Activated CD4-positive, CD25-positive, alpha-beta regulatory T cell treated with anti-CD3 and anti-CD28 coated beads, Interleukin-2, amount 50 U/mL, for 16 hours (primary cell): ENCODE measurements around the gene COPG1.
"Not testable (repeated sequence)": the region's sequence is repeated elsewhere in the genome, so short reads cannot be mapped to it uniquely, and the experiment has no call there.

Source experiments
- DNase-seq: peaks from one replicate; pipeline ENCODE4 v3.0.0-alpha.2; 2020; ENCODE audit warnings: low read depth, low spot score

COPG1 gene

DNA sequence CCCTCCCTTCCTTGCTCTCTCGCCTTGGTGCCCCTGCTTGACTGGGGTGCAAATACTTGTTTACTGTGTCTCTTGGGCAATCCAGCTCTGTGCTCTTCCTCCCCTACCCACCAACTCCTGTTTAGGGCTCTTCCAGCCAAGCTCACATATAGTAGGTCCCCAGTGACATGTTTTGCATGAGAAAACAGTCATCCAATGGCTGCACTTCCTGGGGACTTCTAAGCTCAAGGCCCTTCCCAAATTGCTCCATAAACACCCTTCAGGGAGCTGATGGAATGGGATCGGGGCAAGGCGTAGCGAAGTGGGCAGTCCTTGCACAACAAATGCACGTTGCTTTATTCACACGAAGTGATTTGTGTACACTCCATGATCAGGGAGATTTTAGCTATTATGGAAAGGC lies 9.4 kb upstream of the COPG1 start:
- no peak for DNase-seq

DNA sequence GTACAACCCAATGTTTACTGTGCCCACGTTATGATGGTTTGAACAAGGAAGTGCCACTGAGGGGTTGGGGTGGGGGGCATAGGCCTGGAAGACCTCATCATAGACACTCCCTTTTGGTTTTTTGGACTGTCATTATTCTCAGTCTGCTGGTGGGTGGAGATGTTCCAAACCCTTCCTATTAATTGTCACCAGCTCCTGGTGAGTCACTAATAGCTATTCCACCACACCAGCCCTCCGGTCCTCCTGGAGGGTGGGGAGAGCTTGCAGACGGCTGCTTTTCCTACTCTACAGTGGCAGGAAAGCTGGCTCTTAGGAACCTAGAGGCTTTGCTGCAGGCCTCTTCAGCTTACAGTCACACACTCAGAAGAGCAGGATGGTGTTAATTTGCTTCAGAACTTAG lies 9.0 kb upstream of the COPG1 start:
- DNase-seq, result no peak

DNA sequence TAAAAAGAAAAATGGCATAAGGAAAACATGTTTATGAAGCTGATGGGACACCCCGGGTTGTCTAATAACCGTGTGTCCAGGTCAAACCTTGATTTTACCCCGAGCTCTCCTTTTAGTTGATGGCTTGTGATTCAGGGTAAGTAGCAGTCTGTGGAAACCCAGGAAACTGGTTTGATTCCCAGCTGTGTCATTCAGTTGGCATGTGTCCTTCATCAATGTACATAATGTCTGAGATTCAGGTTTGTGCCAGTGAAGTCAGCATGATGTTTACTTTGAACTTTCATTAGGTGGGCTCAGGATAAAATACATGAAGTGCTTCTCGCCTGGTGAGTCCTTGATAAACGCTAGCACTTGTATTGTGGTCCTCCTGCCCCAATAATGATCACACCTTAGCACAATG lies 4.3 kb upstream of the COPG1 start:
- DNase-seq, result no peak

DNA sequence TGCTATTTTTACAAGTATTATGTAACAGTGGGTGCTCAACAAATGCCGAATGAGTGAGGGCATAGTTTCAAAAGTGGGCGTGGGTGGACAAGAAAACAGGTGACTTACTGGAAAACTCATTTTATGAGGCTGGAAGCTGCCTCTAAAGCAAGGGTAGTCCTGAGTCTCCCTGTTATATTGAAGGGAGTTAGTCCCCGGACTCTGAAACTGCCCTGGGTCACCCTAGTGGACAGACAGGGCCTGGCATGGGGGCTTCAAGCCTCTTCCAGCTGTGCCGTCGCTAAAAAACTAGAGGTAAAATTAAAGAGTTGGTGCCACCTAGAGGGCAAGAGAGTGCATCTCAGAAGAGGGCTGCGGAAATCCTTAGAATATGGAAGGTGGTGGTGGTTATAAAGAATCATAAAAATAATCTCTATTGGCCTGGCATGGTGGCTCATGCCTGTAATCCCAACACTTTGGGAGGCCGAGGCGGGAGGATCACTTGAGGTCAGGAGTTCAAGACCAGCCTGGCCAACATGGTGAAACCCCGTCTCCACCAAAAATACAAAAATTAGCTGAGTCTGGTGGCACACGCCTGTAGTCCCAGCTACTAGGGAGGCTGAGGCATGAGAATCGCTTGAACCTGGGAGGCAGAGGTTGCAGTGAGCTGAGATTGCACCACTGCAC lies 3.6 kb upstream of the COPG1 start:
- DNase-seq, result peak; percentile 48

DNA sequence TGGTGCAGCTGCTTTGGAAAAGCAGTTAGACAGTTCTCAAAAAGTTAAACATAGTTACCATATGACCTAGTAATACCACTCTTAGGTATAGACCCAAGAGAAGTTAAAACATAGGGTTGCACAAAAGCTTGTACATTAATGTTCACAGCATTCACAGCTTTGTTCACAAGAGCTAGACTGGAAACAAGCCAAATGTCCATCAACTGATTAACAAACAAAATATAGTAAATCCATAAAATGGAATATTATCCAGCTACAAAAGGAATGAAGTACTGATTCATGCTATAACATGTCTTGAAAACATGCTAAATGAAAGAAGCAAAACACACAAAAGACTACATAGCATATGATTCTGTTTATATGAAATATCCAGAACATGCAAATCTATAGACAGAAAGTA lies 2.8 kb upstream of the COPG1 start:
- DNase-seq, result no peak

DNA sequence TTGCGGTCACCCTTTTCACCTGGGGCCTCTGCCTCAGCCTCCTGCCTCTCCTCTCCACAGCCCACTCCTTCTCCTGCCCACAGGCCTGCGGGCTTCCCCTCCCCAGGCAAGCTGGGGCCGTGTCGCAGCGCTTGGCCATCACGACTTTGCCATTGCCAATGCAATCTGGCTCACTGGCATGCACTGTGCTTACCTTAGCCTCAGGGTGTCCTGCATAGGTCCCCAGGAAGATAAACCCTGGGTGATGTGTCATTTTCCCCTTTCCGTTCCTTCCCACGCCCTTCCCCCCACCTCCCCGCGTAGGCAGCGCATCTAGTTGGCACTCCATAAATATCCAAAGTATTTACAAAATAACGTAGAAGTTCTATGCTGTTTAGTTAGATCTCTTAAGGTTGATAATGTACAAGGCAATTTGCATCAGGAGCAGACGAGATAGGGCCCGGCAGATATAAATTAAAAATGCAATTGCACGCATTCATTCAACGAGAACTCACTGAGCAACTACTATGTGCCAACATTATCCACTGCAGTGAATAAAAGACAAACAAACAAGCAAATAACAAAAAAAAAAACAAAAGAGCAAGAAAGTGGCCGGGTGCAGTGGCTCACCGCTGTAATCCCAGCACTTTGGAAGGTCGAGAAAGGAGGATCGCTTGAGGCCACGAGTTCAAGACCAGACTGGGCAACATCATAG lies 973 bp upstream of the COPG1 start:
- DNase-seq, result no peak

DNA sequence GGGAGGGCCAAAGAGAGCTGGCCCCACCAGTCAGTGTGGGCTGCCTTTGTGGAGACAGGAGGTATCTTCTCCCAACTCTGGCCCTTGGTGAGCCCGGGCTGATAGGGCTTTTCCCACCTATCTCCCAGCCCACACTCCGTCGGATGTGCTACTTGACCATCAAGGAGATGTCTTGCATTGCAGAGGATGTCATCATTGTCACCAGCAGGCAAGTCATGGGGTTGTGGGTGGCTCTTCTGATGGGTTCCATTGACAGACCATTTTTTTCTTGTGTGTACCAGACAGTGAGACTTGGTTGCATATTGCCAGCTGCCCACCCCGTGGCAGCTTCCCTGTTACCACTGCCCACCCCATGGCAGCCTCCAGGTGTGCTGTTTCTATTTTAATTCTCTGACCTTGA lies 3.3 kb downstream of the COPG1 start:
- DNase-seq, result no peak

DNA sequence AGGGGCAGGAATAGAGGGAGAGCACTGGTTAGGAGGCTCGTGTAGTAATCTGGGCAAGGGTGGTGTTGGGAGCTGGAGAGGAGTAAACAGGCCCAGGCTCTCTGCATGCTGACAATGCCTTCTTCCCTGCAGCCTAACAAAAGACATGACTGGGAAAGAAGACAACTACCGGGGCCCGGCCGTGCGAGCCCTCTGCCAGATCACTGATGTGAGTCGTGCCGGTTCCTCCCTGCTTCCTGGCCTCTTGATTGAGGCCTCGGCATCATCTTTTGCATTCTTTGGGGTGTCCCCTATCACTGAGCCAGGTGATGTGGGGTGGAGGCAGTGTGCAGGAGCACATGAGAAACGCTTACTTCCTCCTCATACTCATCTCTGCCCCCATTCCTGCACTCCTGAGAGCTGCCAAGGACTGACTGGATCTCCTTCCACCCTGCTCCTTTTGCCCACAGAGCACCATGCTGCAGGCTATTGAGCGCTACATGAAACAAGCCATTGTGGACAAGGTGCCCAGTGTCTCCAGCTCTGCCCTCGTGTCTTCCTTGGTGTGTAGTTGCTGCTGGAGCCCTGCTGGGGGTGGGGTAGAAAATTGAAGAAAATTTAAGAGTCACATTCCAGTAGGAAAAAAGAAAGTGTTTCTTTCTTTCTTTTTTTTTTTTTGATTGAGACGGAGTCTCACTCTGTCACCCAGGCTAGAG lies 5.3 kb downstream of the COPG1 start:
- DNase-seq, result no peak

DNA sequence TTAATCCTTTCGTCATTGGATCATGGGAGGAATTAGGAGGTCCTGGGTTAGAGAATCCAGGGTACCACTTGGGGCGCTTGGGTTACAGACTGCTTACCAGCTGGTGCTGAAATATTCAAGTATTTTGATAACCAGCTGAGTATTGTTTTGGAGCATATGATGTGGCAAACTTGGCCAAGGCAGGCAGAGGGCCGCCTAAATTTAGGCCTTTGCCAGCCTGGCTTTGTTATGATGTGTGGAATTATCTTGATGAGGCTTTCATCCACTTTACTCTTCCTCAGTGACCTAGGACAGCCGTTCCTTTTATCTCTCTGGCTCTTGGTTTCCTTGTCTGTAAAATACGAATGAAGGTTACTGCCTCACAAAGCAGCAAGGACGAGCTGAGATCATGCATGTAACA lies 6.9 kb downstream of the COPG1 start:
- no peak for DNase-seq

DNA sequence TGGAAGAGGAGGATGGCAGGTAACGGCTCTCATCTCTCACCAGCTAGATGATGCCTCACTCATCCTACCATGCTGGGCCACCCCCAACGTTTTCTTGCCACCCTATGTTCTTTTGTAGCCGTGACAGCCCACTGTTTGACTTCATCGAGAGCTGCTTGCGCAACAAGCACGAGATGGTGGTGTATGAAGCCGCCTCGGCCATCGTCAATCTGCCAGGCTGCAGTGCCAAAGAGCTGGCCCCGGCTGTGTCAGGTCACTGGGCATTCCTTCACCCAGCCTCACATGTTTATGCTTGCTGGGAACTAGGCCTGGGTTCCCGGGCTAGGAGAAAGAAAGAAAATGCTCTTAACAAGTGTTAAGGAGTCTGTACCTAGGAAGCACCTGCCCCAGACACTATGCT lies 8.2 kb downstream of the COPG1 start:
- no peak for DNase-seq

DNA sequence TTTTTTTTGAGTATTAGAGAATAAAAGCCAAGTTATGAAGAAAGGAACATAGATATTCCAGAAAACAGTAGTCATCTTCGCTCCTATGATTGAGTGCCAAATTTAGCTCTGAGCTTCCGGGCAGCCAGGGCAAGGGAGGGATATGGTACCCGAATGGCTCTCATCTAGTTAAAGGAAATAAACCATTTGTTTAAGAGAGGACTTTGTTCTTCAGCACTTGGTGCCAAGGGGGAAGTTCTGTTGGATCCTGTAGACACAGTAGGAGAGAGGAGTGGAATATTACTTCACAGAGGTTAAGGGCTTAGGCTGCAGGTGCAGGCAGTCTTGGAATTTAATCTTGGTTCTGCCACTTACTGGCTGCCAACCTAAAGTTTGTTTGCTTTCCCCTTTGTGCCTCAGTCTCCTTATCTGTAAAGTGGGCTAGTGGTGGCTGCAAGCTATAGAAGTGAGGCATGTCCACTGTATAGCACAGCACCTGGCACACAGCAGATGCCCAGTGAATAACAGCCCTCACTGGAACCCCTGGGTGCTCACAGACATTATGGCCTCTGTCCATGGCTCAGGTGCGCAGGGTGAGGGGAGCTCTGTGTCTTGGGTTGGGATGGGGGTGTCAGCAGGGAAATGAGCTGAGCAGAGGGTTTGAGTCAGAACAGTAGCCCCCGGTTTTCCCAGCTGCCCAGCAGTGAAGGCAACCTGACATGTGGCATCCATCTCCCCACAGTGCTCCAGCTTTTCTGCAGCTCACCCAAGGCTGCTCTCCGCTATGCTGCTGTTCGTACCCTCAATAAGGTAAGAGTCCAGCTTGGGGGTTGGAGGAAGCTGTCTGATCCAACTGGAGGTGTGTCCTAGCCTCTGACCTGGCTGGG lies 10.4 kb downstream of the COPG1 start:
- DNase-seq, result no peak

DNA sequence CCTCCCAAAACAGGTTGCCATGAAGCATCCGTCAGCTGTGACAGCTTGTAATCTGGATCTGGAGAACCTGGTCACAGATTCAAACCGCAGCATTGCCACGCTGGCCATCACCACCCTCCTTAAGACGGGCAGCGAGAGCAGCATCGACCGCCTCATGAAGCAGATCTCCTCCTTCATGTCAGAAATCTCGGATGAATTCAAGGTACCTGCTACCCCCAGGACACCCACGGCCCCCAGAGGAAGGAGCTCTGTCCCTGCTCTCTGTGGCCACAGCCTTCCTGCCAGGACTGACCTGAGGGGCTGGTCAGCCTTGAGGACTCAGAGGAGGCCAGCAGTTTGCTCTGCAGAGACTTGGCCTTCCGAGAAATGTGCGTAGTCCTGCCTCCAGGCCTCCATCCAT lies 11.2 kb downstream of the COPG1 start:
- no peak for DNase-seq

DNA sequence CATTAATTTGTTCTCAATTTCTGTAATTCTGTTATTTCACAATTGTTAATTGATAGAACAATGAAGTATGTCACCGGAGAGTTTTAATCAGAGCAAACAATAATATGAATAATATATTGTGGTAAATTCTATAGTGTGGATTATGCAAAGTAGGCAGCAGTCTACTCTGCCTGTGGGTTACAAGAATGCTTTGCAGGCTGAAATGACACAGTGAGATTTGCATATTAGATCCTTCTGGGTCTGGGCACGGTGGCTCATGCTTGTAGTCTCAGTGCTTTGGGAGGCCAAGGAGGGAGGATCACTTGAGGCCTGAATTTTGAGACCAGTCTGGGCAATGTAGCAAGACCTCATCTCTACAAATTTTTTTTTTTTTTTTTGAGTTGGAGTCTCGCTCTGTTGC lies 12.5 kb downstream of the COPG1 start:
- no peak for DNase-seq

DNA sequence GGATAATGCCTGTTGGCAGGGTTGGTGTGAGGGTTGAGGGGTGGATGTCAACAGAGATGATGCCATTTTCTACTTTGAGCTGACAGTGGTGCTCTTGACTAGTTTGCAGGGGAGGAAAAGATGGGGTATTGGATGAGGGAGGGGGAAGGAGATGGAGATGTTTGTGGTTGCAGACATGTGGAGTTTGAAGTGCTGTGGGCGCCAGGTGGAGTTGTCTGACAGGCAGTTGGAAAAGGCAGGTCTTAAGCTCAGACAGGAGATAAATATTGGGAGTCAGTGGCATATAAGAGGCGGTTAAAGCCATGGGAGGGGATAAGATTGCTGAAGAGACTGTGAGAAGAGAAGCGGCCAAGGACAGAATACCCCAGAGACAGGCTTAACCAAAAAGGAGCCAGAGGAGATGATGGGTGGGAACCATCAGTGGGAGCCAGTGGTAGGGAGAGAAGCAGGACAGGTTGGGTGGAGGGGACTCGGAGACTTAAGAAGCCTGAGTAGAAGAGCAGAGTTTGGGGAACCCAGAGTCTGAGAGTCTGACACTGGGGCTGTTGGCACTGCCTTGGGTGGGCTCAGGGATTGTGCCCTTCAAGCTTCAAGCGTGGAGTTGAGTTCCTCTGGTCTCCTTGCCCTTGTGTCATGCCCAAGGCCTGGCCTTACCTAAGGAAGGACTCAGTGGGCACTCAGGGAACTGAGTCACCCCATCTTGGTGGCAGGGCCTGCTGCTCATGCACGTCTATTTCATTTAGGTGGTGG lies 13.9 kb downstream of the COPG1 start:
- no peak for DNase-seq

DNA sequence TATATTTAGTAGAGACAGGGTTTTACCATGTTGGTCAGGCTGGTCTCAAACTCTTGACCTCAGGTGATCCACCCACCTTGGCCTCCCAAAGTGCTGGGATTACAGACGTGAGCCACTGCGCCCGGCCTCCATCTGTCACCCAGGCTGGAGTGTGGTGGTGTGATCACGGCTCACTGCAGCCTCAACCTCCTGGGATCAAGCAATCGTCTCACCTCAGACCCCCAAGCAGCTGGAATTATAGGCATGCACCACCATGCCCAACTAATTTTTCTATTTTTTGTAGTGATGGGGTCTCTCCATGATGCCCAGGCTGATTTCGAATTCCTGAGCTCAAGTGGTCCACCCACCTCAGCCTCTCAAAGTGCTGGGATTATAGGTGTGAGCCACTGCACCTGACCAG lies 15.6 kb downstream of the COPG1 start:
- DNase-seq, result not testable (repeated sequence)

DNA sequence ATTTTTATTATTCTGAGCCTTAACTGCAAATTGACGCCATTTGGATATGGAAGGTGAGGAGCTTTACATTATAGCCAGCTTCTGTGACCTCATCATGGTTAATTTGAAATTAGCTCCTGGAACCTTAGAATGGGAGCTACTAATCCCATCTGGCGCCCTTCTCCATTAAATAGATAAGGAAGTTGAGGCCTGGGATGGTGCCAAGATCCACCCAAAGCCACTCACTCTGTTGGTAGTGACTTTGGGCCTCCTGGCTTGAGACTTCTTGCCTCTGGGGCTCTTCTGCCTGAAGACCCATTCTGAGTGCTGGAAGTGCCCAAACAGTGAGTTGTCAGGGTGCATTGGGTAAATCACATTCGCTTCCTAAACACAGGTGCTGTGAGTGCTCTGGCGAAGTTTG lies 17.2 kb downstream of the COPG1 start:
- no peak for DNase-seq

DNA sequence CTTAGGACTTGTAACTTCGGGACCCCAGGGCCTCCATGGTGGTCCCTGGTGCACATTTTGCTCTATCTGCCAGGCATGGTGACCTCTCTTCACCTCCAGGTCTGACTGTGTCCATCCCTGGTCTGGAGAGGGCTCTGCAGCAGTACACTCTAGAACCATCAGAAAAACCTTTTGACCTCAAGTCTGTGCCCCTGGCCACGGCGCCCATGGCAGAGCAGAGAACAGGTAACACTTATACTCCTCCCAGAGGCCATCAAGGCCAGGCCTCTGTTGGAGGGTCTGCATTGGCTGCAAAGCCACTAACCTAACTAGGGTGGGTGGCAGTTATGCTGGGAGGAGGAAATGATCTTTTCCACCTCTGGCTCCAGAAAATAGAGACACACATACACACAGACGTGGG lies 19.0 kb downstream of the COPG1 start:
- no peak for DNase-seq

DNA sequence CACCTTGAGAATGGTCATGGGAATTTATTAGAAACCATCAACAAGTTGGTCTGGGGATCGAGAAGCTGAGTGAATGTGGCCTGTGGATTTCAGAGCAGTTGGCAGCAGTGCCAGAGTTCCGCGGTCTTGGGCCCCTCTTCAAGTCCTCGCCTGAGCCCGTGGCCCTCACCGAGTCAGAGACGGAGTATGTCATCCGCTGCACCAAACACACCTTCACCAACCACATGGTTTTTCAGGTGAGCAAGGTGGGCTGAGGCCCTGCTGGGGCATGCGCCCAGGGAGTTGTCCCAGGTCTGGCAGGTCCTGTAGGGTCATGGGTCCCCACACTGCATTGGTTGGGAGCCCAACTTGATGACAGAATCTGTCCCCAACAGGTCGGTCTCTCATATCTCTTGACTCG lies 22.3 kb downstream of the COPG1 start:
- no peak for DNase-seq

DNA sequence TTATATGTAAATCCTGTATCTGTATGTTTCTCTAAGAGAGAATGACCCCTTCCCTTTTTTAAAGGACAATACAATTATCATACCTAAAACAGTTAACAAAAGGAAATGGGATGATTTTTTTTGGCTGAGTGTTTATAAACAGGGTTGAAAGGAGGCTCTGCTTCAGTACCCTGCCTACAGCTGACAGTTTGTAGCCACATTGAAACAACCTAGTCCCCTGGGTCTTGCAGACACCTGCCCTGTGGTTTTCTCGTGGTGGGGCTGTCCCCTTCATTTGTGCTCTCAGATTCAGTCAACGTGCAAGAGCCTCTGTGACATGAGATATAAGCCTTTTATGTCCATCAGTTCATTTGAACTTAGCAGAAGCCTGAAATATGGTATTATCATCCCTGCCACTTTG lies 27.0 kb downstream of the COPG1 start:
- no peak for DNase-seq

DNA sequence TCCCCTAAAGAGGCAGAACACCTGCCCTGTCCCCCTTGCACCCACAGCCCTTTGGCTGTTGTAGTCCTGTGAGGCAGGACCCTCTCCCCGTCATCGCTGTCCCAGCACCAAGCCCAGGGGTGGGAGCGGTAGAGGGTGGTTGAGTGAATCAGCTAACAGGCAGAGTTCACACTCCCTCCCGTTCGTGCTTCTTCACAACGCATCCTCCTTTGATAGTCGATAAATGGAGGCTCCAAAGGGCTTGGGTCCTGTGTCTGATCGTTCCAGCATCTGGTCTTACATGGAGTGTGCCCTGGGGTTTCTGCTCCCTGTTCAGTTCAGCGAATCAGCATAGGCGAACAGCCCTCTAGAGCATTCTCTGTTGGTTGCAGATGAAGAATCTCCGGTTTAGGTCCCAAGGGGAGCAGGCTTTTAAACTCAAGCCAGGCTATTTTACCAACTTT lies 28.4 kb downstream of the COPG1 start:
- DNase-seq, result no peak

DNA sequence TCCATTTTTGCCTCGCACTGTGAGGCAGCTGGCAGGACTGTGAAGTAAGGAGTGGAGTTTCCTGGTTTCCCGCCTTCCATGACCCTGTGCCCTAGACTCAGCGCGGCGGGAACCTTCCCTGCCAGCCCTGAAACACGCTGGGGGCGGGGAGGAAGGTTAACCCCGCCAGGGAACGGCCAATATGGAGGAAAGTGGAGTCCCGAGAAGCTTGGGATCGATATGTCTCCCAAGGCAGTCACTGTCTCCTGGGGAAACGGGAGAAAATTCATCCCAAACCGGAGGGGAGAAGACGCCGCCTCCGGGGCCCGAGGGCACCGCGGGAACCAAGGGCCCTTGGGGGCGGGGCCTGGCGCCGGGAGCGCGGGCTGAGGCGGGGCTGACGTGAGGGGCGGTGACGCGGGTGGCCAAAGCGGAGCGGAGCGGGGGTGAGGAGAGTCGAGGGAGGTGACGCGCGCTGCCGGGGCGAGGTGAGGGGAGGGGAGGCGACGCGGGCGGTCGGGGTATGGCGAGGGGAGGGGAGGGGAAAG lies 29.1 kb downstream of the COPG1 start, which contains the start of gene HMCES:
Gene HMCES, plus strand, starts transcription at position 432 of the 527 bp plus-strand sequence. CDS start 863 bp downstream, outside the sequence.
- DNase-seq, result peak; percentile 84
